Calu3 (cell line): Measurements from ENCODE around the gene CDH18. TPM values are rescaled to one million over a fixed set of nuclear protein-coding genes. Genes with fewer than 3 reads are reported as not detected.
A peak's percentile ranks its signal among the peaks of the same experiment; 100 is the strongest.

ENCODE experiments used
- BruUV-seq: library from RNA; stranded (reverse); fragments of 400-500 nt; replicated peaks from 2 replicates; lab custom pipeline; 2021; lab: Mats Ljungman, UMichigan
- CTCF ChIA-PET: fragments of 300-600 bp; sonication (Branson Sonifier 250); formaldehyde crosslinking; loops from one replicate; lab custom pipeline; 2022; ENCODE audit warnings: antibody characterized with exemption; lab: Charles Lee
- DNase-seq: peaks from one replicate; pipeline ENCODE4 v3.0.0; 2022
- H3K27ac Mint-ChIP-seq: one replicate; pipeline ENCODE4 v1.8.0; 2022; ENCODE audit warnings: mixed read lengths; ENCODE audit not compliant: unreplicated experiment
- H3K27me3 Mint-ChIP-seq: one replicate; pipeline ENCODE4 v1.8.0; 2022; ENCODE audit warnings: mixed read lengths; ENCODE audit not compliant: unreplicated experiment
- H3K36me3 Mint-ChIP-seq: one replicate; pipeline ENCODE4 v1.8.0; 2022; ENCODE audit warnings: mild to moderate bottlenecking, moderate library complexity, mixed read lengths; ENCODE audit not compliant: insufficient read depth, unreplicated experiment
- H3K4me1 Mint-ChIP-seq: one replicate; pipeline ENCODE4 v1.8.0; 2022; ENCODE audit warnings: mild to moderate bottlenecking, low read depth, mixed read lengths; ENCODE audit not compliant: unreplicated experiment
- H3K4me3 Mint-ChIP-seq: one replicate; pipeline ENCODE4 v1.8.0; 2022; ENCODE audit warnings: mild to moderate bottlenecking, low read depth, moderate library complexity, mixed read lengths; ENCODE audit not compliant: unreplicated experiment
- H3K9me3 Mint-ChIP-seq: one replicate; pipeline ENCODE4 v1.8.0; 2022; ENCODE audit warnings: low read depth, mixed read lengths; ENCODE audit not compliant: unreplicated experiment
- intact Hi-C: fragments of 100-400 bp; cut with micrococcal nuclease; formaldehyde crosslinking; loops from one replicate; pipeline ENCODE4 v1.10.0; 2022; ENCODE audit not compliant: unreplicated experiment
- total RNA-seq: library from RNA; stranded (reverse); gene quantifications from 2 replicates; pipeline ENCODE4 v1.2.3, GENCODE V29; 2022
- TF ChIP-seq, protein P1 (sequence below): fragments of 200-600 bp; IDR thresholded peaks from one replicate; pipeline ENCODE4 v1.8.0; 2022; ENCODE audit warnings: antibody characterized with exemption; ENCODE audit not compliant: unreplicated experiment

CDH18 gene
- total RNA-seq, 1 experiment from 2014 or later: not detected

DNA sequence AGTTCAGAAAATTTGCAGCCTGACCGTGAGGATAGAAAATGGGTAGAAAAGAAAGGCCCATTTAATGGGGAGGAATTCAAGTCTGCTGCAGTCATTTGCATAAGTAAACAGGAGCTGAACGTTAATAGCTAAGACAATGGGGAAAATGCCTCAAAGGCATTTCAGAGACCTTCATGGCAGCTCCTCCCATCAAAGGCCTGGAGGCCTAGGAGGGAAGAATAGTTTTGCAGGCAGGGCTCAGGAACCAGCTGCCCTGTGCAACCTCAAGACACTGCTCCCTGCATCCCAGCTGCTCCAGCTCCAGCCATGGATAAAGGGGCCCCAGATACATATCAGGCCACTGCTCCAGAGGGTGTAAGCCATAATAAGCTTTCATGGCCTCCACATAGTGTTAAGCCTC lies 32.2 kb upstream of the CDH18 start:
- no peaks in the 10 kb centered on the region for H3K4me1 Mint-ChIP-seq
- DNase-seq: no peak
- no peak overlapping the region for H3K4me3 Mint-ChIP-seq
- H3K27ac Mint-ChIP-seq: no peak overlapping the region
- intact Hi-C loops: loop anchor here (5.0 kb wide), 1 partner anchor 713 kb away; no protein-coding TSS in a partner anchor
- H3K9me3 Mint-ChIP-seq: peaks cover 23% of the 10 kb centered on the region
- CTCF ChIA-PET: no interaction called here
- TF ChIP-seq, protein P1, sequence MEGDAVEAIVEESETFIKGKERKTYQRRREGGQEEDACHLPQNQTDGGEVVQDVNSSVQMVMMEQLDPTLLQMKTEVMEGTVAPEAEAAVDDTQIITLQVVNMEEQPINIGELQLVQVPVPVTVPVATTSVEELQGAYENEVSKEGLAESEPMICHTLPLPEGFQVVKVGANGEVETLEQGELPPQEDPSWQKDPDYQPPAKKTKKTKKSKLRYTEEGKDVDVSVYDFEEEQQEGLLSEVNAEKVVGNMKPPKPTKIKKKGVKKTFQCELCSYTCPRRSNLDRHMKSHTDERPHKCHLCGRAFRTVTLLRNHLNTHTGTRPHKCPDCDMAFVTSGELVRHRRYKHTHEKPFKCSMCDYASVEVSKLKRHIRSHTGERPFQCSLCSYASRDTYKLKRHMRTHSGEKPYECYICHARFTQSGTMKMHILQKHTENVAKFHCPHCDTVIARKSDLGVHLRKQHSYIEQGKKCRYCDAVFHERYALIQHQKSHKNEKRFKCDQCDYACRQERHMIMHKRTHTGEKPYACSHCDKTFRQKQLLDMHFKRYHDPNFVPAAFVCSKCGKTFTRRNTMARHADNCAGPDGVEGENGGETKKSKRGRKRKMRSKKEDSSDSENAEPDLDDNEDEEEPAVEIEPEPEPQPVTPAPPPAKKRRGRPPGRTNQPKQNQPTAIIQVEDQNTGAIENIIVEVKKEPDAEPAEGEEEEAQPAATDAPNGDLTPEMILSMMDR: no peak
- BruUV-seq: no TSS peak
- H3K27me3 Mint-ChIP-seq: no peaks in the 10 kb centered on the region
- no peaks in the 10 kb centered on the region for H3K36me3 Mint-ChIP-seq

- CTCF ChIA-PET: no interaction called here
- H3K9me3 Mint-ChIP-seq: peaks cover 20% of the 10 kb centered on the region
- H3K36me3 Mint-ChIP-seq: no peaks in the 10 kb centered on the region
- no peaks in the 10 kb centered on the region for H3K4me1 Mint-ChIP-seq
- DNase-seq: no peak
- intact Hi-C loops: no loop called here
- no peaks in the 10 kb centered on the region for H3K27me3 Mint-ChIP-seq
- BruUV-seq: no TSS peak
- no peak overlapping the region for H3K4me3 Mint-ChIP-seq
- TF ChIP-seq, protein P1: no peak
- no peak overlapping the region for H3K27ac Mint-ChIP-seq
These were observed 29.0 kb upstream of the CDH18 start for GRCh38 chr5:20017021-20017420.

- TF ChIP-seq, protein P1: no peak
- no peak for DNase-seq
- H3K4me1 Mint-ChIP-seq: no peaks in the 10 kb centered on the region
- H3K27ac Mint-ChIP-seq: no peak overlapping the region
- no peaks in the 10 kb centered on the region for H3K36me3 Mint-ChIP-seq
- intact Hi-C loops: no loop called here
- peaks cover 9% of the 10 kb centered on the region for H3K9me3 Mint-ChIP-seq
- H3K4me3 Mint-ChIP-seq: no peak overlapping the region
- H3K27me3 Mint-ChIP-seq: no peaks in the 10 kb centered on the region
- CTCF ChIA-PET: no interaction called here
- no TSS peak for BruUV-seq
These were observed 12.4 kb upstream of the CDH18 start for GRCh38 chr5:20000416-20000815.

DNA sequence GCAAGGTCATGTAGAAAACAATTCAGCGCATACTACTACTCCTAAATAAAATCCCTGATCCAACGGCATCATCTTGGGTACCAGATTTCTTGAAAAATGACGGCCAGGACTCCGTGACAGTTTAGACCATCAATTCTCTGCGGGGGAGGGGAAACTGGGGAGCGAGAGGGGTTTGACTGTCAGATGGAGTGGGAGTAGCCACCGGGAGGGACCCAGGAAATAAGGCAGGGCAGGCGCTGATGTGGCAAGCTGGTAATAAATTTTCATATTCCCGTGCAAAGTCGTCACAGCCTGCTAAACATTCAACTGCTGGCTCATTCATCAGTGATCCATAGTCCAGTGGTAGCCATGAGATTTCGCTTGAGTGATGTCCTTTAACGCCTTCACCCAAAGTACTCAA lies 457 bp upstream of the CDH18 start:
- Mint-ChIP-seq H3K4me1 (no peaks in the 10 kb centered on the region), H3K36me3 (no peaks in the 10 kb centered on the region), H3K9me3 (no peaks in the 10 kb centered on the region), H3K27me3 (no peaks in the 10 kb centered on the region), H3K4me3 (peak overlapping the region; percentile 43), H3K27ac (no peak overlapping the region)
- TF ChIP-seq, protein P1: no peak
- intact Hi-C loops: no loop called here
- no TSS peak for BruUV-seq
- CTCF ChIA-PET: no interaction called here
- no peak for DNase-seq
